SHP77 treated with DMSO at 0.1 percent for 48 hours (cell line): ENCODE measurements around the gene INPP5A.
"Not testable (repeated sequence)": the region's sequence is repeated elsewhere in the genome, so short reads cannot be mapped to it uniquely, and the experiment has no call there.

Experiments used
- DNase-seq: peaks from one replicate; lab custom pipeline; 2025; lab: John Stamatoyannopoulos, UW

INPP5A gene

DNA sequence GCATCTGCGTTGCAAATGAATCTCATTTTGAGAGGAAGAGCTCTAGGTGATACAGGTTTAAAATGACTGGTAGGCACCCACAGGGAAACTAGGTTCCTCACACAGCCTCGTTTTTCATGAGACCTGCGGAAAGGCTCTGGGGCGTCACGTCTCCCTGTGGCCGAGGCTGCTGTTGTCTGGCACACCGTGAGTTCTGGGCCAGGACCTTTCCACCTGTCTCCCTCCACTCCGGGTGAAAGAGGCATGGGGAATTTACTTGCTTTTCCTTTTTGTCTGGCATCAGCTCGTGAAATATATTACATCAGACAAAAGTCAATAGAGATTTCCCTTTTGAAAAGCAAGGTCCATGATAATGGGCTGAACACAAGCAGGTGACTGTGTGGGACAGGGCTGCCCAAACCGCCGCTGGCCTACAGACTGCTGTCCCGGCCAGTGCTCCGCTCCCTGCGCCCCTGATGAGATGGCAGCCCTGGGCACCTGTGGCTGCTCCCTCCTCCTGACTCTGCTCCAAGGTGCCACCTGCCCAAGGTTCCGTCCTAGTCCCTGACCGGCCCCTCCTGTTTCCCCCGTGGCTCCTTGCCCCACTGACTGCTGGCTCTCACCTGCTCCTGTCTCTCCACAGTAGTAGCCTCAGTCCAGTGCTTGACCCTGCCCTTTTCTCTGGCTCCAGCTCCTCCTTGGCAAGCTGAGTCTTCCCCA, 138.8 kb downstream of the INPP5A start:
- DNase-seq, result no peak

DNA sequence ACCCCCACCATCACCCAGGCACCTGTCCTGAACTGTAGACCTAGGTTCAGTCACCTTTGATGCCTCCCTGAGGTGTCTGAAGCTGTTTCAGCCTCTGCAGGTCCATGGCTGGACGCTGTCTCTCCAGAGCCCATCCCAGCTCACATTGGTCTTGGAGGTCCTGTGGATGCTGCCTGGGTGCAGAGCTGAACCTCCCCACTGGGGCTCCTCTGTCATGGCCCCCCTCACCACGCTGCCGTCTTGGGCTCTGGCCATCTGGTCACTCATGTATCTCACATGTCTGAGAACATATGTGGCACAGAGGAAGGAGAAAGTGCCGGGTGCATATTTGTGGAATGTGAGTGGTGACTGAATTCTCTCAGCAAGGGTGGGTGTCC, 139.5 kb downstream of the INPP5A start:
- DNase-seq, result no peak

DNA sequence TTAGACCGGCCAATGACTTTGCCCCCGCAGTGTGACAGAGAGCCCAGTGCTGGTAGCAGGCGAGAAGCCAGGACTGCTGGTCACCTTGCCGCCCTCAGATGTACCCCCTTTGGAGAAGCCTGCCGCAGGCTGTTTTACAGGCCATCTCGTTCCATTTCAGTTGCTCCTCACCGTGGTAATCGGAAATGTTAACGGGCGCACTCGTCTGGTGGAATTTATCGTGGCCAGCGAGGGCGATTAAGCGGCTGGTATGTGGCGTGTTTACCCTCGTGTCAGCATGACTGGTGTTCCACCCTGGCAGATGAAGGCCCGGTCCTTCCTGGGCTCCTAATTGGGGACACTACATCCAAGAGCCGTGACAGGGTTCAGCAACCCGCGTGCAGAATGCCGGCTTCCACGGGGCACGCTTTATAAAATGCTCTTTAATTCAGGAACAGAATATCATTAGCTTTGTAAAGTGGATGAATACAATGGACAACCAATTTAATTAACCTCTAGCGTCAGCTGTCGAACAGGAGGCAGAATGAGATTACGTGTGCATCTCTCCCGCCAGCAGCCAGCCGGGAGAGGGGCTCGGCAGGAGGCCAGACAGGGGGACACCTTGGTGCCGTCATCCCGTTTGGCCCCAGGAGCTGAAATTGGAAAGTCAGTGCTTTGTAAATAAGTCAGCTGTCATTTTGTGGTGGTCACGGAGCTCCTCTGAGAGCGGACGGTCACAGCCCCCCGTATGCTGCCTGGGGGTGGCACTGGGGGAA, 140.1 kb downstream of the INPP5A start:
- no peak for DNase-seq

GRCh38 chr10:132678436-132679216, 141.0 kb downstream of the INPP5A start:
- no peak for DNase-seq

DNA sequence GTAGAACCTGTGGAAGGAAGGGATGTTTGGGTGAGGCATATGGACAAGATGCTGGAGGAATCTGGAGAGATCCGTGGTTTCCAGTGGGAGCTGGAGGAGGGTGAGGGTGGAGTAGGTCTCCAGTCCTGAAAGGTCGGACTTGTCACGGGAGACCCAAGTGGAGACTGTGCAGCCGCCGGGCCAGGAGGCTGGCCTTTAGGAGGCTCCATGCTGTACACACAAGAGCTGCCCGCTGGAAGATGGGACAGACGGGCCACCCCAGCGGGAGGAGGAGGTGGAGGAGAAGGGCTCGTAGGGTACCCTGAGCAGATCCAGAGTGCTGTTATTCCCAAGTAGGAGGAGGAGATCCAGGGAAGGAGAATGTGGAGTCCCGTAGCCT, 141.6 kb downstream of the INPP5A start:
- no peak for DNase-seq

GRCh38 chr10:132679640-132680039, 142.1 kb downstream of the INPP5A start:
- DNase-seq, result no peak

DNA sequence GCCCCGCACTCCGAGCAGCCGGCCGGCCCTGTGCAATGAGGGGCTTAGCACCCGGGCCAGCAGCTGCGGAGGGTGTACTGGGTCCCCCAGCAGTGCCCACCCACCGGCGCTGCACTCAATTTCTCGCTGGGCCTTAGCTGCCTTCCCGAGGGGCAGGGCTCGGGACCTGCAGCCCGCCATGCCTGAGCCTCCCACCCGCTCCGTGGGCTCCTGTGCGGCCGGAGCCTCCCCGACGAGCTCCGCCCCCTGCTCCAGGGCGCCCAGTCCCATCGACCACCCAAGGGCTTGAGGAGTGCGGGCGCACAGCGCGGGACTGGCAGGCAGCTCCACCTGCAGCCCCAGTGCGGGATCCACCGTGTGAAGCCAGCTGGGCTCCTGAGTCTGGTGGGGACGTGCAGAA, 143.2 kb downstream of the INPP5A start:
- DNase-seq, result not testable (repeated sequence)

DNA sequence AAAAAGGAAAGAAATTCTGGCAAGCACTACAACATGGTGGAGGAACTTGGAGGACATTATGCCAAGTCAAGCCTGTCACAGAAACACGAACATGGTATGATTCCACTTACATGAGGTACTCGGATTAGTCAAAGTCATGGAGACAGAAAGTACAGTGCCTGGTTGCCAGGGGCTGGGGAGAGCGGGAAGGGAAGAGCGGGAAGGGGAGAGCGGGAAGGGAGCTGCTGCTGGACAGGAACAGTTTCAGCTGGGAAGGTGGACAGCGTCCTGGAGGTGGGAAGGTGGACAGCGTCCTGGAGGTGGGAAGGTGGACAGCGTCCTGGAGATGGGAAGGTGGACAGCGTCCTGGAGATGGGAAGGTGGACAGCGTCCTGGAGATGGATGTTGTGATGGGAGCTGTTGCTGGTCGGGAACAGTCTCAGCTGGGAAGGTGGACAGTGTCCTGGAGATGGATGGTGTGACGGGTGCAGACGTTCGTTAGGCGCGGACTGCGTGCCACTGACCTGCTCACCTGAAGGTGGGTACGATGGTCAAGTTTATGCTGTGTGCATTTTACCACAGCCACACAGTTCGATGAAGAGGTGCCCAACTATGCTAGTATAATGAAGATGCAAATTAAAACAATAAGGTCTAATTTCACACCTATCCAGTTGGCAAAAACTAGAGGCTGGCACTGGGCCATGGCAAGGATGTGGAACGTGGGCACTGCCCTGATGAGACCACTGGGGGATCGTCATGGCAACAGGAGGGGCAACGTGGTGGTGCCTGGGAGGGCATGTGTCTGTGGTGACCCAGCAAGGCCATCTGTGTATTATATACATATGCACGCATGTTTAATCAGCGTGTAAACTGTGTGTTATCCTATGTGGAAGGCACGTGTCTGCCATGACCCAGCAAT, 144.5 kb downstream of the INPP5A start:
- no peak for DNase-seq

GRCh38 chr10:132684164-132684891, 146.7 kb downstream of the INPP5A start:
- DNase-seq, result no peak

GRCh38 chr10:132685101-132685891, 147.7 kb downstream of the INPP5A start:
- no peak for DNase-seq

DNA sequence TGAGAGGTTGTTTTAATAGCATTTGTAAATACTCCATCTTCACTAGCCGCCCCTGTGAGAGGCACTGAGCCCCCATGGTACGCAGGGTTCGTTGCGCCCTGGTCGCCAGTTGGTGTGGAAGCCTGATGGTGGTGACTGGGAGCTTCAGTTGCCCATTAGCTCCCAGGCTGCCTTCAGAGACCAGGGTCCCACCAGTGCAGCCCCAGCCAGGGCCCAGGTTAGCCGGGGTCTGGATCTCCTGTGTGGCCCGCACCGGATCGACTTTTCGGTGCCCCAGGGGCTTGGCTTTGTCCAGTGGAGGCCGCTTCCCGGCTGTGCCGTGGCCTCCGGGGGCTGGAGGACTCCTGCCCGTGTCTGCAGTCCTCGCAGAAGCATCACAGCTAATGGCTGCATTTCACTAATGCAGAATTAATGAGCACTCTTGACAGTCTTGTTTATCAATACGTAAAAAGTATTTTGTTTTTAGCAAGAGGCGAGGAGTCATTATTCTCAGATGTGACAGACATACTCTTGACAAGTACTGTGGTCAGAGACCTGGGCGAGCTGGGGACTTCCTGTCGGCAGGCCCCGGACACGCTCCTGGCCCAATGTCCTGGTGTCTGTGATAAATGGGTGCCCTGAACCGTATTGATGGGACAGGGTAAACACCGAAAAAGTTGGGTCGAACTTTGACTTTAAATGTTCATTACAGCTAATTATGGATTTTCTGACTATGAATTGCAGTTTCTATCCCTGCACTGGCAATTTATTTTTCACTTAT, 148.5 kb downstream of the INPP5A start:
- no peak for DNase-seq

- DNase-seq, result no peak
Measured at GRCh38 chr10:132687181-132687892, 149.8 kb downstream of the INPP5A start.

DNA sequence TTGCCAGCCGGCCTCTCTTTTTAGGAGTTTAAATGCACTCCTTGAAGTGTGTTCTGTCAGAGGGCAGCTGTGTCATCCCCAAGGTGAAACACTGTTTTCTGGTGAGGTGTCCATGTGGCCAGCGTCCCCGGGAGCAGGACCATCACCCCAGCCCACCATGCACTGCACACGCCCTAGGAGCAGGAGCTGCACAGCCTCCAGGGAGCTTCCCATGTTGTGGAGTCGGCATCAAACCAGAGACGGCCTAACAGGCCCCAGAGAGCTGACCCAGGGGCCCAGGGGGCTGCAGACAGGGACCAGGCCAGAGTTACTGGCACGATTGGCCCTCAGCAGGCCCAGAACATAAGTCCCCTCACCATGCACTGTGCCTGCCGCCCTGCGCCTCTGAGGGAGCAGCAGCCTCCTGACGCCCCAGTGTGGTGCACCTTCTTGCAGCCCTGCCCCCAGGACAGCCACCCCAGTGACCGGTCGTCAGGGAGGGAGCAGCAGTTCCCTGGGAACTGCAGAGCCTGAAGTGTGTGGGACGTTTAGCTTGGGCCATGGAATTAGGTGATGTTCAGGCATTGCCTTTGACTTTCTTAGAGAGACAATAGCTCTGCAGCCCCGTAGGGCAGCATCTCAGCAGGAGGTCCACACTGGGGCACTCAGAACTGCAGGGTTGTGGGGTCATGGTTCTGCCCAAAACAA, 150.4 kb downstream of the INPP5A start:
- DNase-seq, result no peak

DNA sequence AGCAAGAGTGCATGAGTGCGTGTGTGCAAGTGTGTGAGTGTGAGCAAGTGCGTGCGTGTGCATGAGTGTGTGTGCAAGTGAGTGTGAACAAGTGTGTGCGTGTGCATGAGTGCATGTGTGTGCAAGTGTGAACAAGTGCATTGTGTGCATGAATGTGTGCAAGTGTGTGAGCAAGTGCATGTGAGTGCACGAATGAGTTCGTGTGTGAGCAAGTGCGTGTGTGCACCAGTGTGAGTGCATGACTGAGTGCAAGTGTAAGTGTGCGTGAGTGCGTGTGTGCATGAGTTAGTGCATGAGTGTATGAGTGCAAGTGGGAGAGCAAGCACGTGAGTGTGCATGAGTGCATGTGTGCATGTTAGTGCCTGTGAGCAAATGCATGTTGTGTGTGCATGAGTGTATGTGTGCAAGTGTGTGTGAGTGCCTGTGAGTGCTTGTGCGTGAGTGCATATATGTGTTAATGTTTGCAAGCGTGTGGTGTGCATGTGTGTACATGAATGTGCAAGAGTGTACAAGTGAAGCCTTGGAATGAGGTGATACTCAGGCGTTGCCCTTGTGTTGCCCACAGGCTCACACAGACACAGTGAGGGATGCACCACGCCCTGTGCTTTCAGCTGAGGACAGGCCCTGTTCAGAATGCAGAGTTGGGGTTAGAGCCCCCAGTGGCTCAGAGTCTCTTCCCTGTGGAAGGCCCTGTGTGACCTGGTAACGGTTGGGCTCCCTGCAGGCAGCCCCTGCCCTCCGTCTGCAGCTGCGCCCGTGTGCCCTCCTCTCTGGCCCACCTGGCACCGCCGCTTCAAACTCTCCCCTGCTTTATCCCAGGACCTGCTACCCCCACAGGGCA, 151.2 kb downstream of the INPP5A start:
- no peak for DNase-seq

DNA sequence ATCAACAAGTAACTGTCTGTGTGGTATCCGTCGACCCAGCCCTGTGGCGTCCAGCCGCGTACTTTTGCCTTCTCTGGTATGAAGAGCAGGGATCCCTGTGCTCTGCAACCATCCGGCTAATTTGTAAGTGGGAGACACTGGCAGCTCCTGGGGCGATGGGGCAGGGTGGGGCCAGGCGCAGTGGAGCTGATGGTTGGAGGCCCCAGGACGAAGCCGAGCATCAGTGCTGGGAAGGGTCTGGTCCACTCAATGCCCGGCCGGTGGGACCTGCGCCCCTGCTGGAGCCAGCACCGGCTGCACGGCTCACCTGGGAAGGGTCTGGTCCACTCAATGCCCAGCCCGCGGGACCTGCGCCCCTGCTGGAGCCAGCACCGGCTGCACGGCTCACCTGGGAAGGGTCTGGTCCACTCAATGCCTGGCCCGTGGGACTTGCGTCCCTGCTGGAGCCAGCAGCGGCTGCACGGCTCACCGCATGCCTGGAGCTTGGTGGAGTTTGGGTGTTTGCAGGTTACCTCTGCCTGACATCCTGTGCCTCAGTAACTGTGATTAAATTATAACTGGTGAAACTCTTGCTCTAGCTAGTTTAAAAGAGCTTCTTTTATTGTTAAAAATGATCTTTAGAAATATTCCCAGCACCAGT, 152.3 kb downstream of the INPP5A start:
- DNase-seq, result no peak

DNA sequence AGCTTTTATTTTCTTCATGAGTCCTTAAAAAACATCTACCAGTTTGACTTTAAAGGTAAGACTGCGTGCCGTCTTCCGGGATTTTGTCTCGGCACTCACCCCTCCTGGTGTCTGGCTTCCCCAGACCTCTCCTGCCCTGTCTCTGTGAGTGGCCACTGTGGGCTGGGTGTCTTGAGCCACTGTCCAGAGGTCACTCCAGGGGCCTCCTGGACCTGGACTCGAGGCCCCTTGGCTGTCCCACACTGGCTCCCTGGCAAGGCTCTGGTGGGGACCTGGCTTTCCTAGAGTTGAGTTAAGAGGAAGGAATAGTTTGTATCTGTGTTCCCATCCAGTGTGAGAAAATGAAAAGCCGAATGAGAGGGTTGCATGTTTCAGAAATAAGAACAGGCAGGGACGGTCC, 152.8 kb downstream of the INPP5A start:
- DNase-seq, result no peak
